Neutrophil (primary cell): ENCODE data around the gene TMEM203.

Experiments
- H3K27ac ChIP-seq: fragments of 200-600 bp; sonication (generic); 2 replicates; pipeline ENCODE4 v1.5.1; 2016; ENCODE audit warnings: mild to moderate bottlenecking, moderate library complexity
- H3K27me3 ChIP-seq: fragments of 200-600 bp; sonication (generic); 2 replicates; pipeline ENCODE4 v1.6.0; 2016; ENCODE audit warnings: mild to moderate bottlenecking
- H3K36me3 ChIP-seq: fragments of 200-600 bp; sonication (generic); 2 replicates; pipeline ENCODE4 v1.5.1; 2017
- H3K4me1 ChIP-seq, 2 experiments: fragments of 200-600 bp in 1 of 2; sonication (generic) in 1 of 2; 1 replicate in 1 of 2; 2 replicates in 1 of 2; pipeline versions ENCODE4 v1.5.1 to v1.6.1; 2013 to 2016; ENCODE audit warnings: low read depth in 1 of 2, low read length in 1 of 2, mild to moderate bottlenecking in 1 of 2, moderate library complexity in 1 of 2; ENCODE audit not compliant: control insufficient read depth in 1 of 2, insufficient read depth in 1 of 2
- H3K4me3 ChIP-seq, 2 experiments: fragments of 200-600 bp in 1 of 2; sonication (generic) in 1 of 2; 1 replicate in 1 of 2; 2 replicates in 1 of 2; pipeline ENCODE4 v1.5.1; 2013 to 2016; ENCODE audit warnings: low read depth in 1 of 2, low read length in 1 of 2, mild to moderate bottlenecking in 1 of 2, moderate library complexity in 1 of 2
- H3K9me3 ChIP-seq: fragments of 200-600 bp; sonication (generic); 2 replicates; pipeline ENCODE4 v1.5.1; 2016
- CTCF ChIP-seq: fragments of 200-600 bp; sonication (generic); IDR thresholded peaks from 2 replicates; pipeline ENCODE4 v1.5.1; 2016; ENCODE audit warnings: antibody characterized with exemption

TMEM203 gene

DNA sequence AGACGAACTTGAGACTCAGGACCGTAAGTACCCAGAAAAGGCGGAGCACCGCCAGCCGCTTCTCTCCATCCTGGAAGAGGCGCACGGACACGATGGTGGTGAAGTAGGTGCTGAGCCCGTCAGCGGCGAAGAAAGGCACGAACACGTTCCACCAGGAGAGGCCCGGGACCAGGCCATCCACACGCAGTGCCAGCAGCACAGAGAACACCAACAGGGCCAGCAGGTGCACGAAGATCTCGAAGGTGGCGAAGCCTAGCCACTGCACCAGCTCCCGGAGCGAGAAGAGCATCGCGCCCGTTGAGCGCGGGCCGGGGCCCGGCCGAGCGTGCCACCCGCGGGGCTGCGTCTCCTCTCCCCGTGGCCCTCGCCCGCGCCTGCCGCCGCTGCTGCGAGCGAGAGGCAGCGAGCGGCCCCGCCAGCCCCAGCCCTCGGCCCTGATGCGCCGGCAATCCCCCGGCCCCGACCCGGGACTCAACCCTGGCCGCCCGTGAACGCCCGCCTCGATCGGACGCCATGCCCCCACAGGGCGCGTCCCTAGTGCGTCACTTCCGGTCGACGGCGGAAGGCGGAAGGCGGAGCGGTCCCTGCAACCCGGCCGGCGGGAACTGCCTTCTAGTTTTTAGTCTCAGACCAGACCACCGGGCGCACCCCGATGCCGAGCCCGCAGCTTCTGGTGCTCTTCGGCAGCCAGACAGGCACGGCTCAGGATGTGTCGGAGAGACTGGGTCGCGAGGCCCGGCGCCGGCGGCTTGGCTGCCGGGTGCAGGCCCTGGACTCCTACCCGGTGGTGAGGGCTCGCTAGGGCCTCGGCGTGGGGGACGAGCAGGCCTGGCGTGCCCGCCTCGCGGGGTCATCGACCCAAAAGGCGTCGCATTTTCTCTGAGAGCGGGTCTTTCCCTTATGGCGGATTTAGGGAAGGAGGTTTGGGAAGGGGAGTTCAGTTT, at the start of gene TMEM203, which contains the start of gene NDOR1:
Gene TMEM203, minus strand, starts transcription at position 523 of the 944 bp plus-strand sequence. Its CDS starts 234 bp downstream, at position 289.
Gene NDOR1, plus strand, starts transcription at position 575 of the 944 bp plus-strand sequence. Its CDS starts 78 bp downstream, at position 653.
- Histone ChIP-seq H3K9me3 (no peaks in the 10 kb centered on the region), H3K4me1 (peaks cover 41 to 45% of the 10 kb centered on the region in 2 experiments), H3K27me3 (no peaks in the 10 kb centered on the region), H3K4me3 (peak within 1 kb of the TSS; percentile 94 to 99), H3K27ac (peak within 1 kb of the TSS; percentile 88), H3K36me3 (no peaks in the 10 kb centered on the region)
- TF ChIP-seq CTCF: no peak

DNA sequence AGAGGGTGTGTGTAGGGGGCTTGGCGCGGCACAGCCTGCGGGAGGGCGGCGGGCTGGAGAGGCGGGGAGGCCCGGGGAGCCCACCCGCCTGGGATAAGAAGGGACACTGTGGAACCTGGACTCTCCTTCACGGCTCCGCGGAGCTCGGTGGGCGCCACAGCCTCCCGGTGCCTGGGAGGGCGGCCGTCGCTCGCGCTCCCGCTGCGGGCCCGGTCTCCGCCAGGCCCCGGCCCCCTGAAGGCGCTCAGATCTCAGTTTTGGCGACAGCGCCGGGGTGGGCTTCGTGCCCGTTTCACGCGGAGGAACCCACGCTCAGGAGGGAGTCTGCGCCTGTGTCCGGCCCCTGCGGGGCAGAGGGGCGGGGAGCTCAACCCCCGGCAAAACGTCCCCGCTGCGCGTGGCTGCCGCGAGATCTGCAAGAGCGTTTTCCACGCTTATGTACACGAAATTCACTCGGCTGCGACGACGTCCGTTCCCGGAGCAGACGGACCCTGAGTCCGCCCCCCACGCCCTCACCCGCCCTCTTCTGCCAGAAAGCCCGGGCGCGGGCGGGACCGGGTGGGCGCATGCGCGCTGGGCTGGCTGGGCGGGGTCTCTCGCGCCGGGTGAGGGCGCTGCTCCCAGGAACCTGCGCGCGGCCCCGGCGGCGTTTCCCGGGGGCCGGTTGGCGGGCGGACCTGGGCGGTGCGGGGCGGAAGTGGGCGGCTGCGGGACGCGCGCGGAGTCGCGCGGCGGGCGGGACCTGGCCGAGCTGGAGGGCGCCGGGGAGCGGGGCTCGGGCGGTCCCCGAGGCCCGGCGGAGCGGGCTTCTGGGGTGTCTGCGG, 49.4 kb upstream of the TMEM203 start, which contains the start of gene NELFB:
Gene NELFB, plus strand, starts transcription at position 704 of the 824 bp plus-strand sequence.
- peak; percentile 52 for TF ChIP-seq CTCF
- peaks cover 18% of the 10 kb centered on the region for H3K36me3 ChIP-seq

GRCh38 chr9:137253717-137254623, 48.5 kb upstream of the TMEM203 start:
- no peak overlapping the region for H3K27ac ChIP-seq
- TF ChIP-seq CTCF: no peak
- peaks cover 15% of the 10 kb centered on the region for H3K36me3 ChIP-seq
- no peaks in the 10 kb centered on the region for H3K9me3 ChIP-seq
- H3K27me3 ChIP-seq: no peaks in the 10 kb centered on the region
- H3K4me1 ChIP-seq: peaks cover 24 to 27% of the 10 kb centered on the region in 2 experiments
- peak overlapping the region; percentile 93 to 99 for H3K4me3 ChIP-seq

More for the DNA sequence above, 49.4 kb upstream of the TMEM203 start, which contains the start of gene NELFB:
- Histone ChIP-seq H3K4me1 (peaks cover 24 to 27% of the 10 kb centered on the region in 2 experiments), H3K9me3 (no peaks in the 10 kb centered on the region), H3K27ac (peak within 1 kb of the TSS; percentile 73), H3K27me3 (no peaks in the 10 kb centered on the region), H3K4me3 (peak within 1 kb of the TSS; percentile 93 to 99)

GRCh38 chr9:137252555-137253506, 47.4 kb upstream of the TMEM203 start:
- Histone ChIP-seq H3K27me3 (no peaks in the 10 kb centered on the region), H3K36me3 (peaks cover 10% of the 10 kb centered on the region), H3K27ac (no peak overlapping the region), H3K9me3 (no peaks in the 10 kb centered on the region), H3K4me1 (peaks cover 24 to 27% of the 10 kb centered on the region in 2 experiments), H3K4me3 (no peak overlapping the region)
- TF ChIP-seq CTCF: no peak
